ENCODE measurements around the gene GRIN3B.
A peak's percentile ranks its signal among the peaks of the same experiment; 100 is the strongest.

GRIN3B gene

GRCh38 chr19:979318-979741, 20.9 kb upstream of the GRIN3B start:
- Mint-ChIP-seq H3K4me1 (ENCODE audit: low read depth) (peaks cover 2% of the 10 kb centered on the region), H3K36me3 (no peaks in the 10 kb centered on the region), H3K4me3 (no peak overlapping the region), H3K27ac (no peak overlapping the region), H3K9me3 (ENCODE audit: low read depth) (no peaks in the 10 kb centered on the region), H3K27me3 (no peaks in the 10 kb centered on the region)

- Mint-ChIP-seq H3K4me3 (no peak overlapping the region), H3K27me3 (no peaks in the 10 kb centered on the region), H3K27ac (no peak overlapping the region), H3K36me3 (no peaks in the 10 kb centered on the region), H3K4me1 (ENCODE audit: low read depth) (peaks cover 7% of the 10 kb centered on the region), H3K9me3 (ENCODE audit: low read depth) (no peaks in the 10 kb centered on the region)
Measured at GRCh38 chr19:980133-980998, 19.9 kb upstream of the GRIN3B start.

- Mint-ChIP-seq H3K27me3 (no peaks in the 10 kb centered on the region), H3K4me1 (ENCODE audit: low read depth) (peaks cover 10% of the 10 kb centered on the region), H3K27ac (no peak overlapping the region), H3K36me3 (no peaks in the 10 kb centered on the region), H3K4me3 (no peak overlapping the region), H3K9me3 (ENCODE audit: low read depth) (no peaks in the 10 kb centered on the region)
Measured at GRCh38 chr19:982567-983170, 17.6 kb upstream of the GRIN3B start.

- no peaks in the 10 kb centered on the region for H3K27me3 Mint-ChIP-seq
- no peaks in the 10 kb centered on the region for H3K9me3 Mint-ChIP-seq (ENCODE audit: low read depth)
- peaks cover 10% of the 10 kb centered on the region for H3K4me1 Mint-ChIP-seq (ENCODE audit: low read depth)
- peak within 1 kb of the TSS; percentile 90 for H3K27ac Mint-ChIP-seq
- no peaks in the 10 kb centered on the region for H3K36me3 Mint-ChIP-seq
- peak within 1 kb of the TSS; percentile 91 for H3K4me3 Mint-ChIP-seq
Measured at GRCh38 chr19:984165-984967, 15.9 kb upstream of the GRIN3B start, which contains the start of gene WDR18. WDR18 (plus strand) TSS chr19:984345; CDS start chr19:984354, 9 bp downstream.

- Mint-ChIP-seq H3K4me3 (peak overlapping the region; percentile 91), H3K4me1 (ENCODE audit: low read depth) (peaks cover 10% of the 10 kb centered on the region), H3K36me3 (no peaks in the 10 kb centered on the region), H3K27me3 (no peaks in the 10 kb centered on the region), H3K9me3 (ENCODE audit: low read depth) (no peaks in the 10 kb centered on the region), H3K27ac (no peak overlapping the region)
Measured at GRCh38 chr19:986083-986482, 14.1 kb upstream of the GRIN3B start.

GRCh38 chr19:988081-988480, 12.1 kb upstream of the GRIN3B start:
- Mint-ChIP-seq H3K9me3 (ENCODE audit: low read depth) (no peaks in the 10 kb centered on the region), H3K27ac (no peak overlapping the region), H3K36me3 (no peaks in the 10 kb centered on the region), H3K27me3 (no peaks in the 10 kb centered on the region), H3K4me3 (no peak overlapping the region), H3K4me1 (ENCODE audit: low read depth) (peaks cover 8% of the 10 kb centered on the region)

- no peak overlapping the region for H3K4me3 Mint-ChIP-seq
Measured at GRCh38 chr19:988510-988909, 11.7 kb upstream of the GRIN3B start.

GRCh38 chr19:989381-990081, 10.7 kb upstream of the GRIN3B start:
- Mint-ChIP-seq H3K27ac (no peak overlapping the region), H3K9me3 (ENCODE audit: low read depth) (no peaks in the 10 kb centered on the region)

More at GRCh38 chr19:988510-988909, 11.7 kb upstream of the GRIN3B start:
- no peaks in the 10 kb centered on the region for H3K36me3 Mint-ChIP-seq
- H3K27me3 Mint-ChIP-seq = no peaks in the 10 kb centered on the region
- H3K27ac Mint-ChIP-seq = no peak overlapping the region
- no peaks in the 10 kb centered on the region for H3K9me3 Mint-ChIP-seq (ENCODE audit: low read depth)
- H3K4me1 Mint-ChIP-seq (ENCODE audit: low read depth) = peaks cover 8% of the 10 kb centered on the region

GRCh38 chr19:990119-990571, 10.1 kb upstream of the GRIN3B start:
- Mint-ChIP-seq H3K27ac (no peak overlapping the region), H3K9me3 (ENCODE audit: low read depth) (no peaks in the 10 kb centered on the region), H3K4me3 (no peak overlapping the region), H3K4me1 (ENCODE audit: low read depth) (peaks cover 3% of the 10 kb centered on the region), H3K36me3 (no peaks in the 10 kb centered on the region), H3K27me3 (no peaks in the 10 kb centered on the region)

More at GRCh38 chr19:989381-990081, 10.7 kb upstream of the GRIN3B start:
- Mint-ChIP-seq H3K4me3 (no peak overlapping the region), H3K4me1 (ENCODE audit: low read depth) (peaks cover 8% of the 10 kb centered on the region), H3K36me3 (no peaks in the 10 kb centered on the region), H3K27me3 (no peaks in the 10 kb centered on the region)

- H3K9me3 Mint-ChIP-seq (ENCODE audit: low read depth) = no peaks in the 10 kb centered on the region
- H3K27me3 Mint-ChIP-seq = no peaks in the 10 kb centered on the region
- no peaks in the 10 kb centered on the region for H3K36me3 Mint-ChIP-seq
- no peak overlapping the region for H3K4me3 Mint-ChIP-seq
- H3K27ac Mint-ChIP-seq = no peak overlapping the region
- H3K4me1 Mint-ChIP-seq (ENCODE audit: low read depth) = no peaks in the 10 kb centered on the region
Measured at GRCh38 chr19:990746-991145, 9.5 kb upstream of the GRIN3B start.

- Mint-ChIP-seq H3K27me3 (no peaks in the 10 kb centered on the region), H3K4me1 (ENCODE audit: low read depth) (peaks cover 2% of the 10 kb centered on the region), H3K4me3 (no peak overlapping the region), H3K27ac (no peak overlapping the region), H3K36me3 (no peaks in the 10 kb centered on the region), H3K9me3 (ENCODE audit: low read depth) (no peaks in the 10 kb centered on the region)
Measured at GRCh38 chr19:991174-991931, 8.9 kb upstream of the GRIN3B start.

- H3K27ac Mint-ChIP-seq = no peak overlapping the region
- no peaks in the 10 kb centered on the region for H3K27me3 Mint-ChIP-seq
- no peak overlapping the region for H3K4me3 Mint-ChIP-seq
- H3K4me1 Mint-ChIP-seq (ENCODE audit: low read depth) = peaks cover 8% of the 10 kb centered on the region
- no peaks in the 10 kb centered on the region for H3K36me3 Mint-ChIP-seq
- no peaks in the 10 kb centered on the region for H3K9me3 Mint-ChIP-seq (ENCODE audit: low read depth)
Measured at GRCh38 chr19:991932-992669, 8.1 kb upstream of the GRIN3B start.

GRCh38 chr19:992670-993055, 7.6 kb upstream of the GRIN3B start:
- no peaks in the 10 kb centered on the region for H3K36me3 Mint-ChIP-seq
- peaks cover 10% of the 10 kb centered on the region for H3K4me1 Mint-ChIP-seq (ENCODE audit: low read depth)
- no peak overlapping the region for H3K27ac Mint-ChIP-seq
- no peaks in the 10 kb centered on the region for H3K27me3 Mint-ChIP-seq
- H3K9me3 Mint-ChIP-seq (ENCODE audit: low read depth) = no peaks in the 10 kb centered on the region
- no peak overlapping the region for H3K4me3 Mint-ChIP-seq

All from activated naive CD8-positive, alpha-beta T cell (primary cell).